ELF-1 (cell line): Measurements from ENCODE around the gene ILDR2.
"Not testable (repeated sequence)": the region's sequence is repeated elsewhere in the genome, so short reads cannot be mapped to it uniquely, and the experiment has no call there.

Source experiments
- DNase-seq: peaks from one replicate; pipeline ENCODE4 v3.0.0-alpha.2; 2016; ENCODE audit warnings: low read depth, low spot score

The ILDR2 gene

DNA sequence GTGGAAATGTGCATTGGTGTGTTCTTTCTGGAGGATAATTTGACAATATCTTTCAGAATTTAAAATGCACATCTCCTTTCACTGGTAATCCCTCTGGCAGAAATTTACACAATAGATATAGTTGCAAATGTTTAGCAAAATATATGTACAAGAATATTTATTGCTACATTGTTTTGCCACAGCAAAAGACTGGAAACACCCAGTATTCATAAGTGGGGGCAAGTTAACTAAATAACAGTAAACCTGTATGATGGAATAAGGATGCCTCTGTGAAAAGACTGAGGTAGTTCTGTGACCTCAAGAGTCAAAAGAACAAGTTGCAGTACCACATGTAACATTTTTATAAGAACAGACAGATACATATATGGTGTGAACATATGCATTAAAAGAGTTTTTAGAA is 85.6 kb downstream of the ILDR2 start:
- DNase-seq, result no peak

DNA sequence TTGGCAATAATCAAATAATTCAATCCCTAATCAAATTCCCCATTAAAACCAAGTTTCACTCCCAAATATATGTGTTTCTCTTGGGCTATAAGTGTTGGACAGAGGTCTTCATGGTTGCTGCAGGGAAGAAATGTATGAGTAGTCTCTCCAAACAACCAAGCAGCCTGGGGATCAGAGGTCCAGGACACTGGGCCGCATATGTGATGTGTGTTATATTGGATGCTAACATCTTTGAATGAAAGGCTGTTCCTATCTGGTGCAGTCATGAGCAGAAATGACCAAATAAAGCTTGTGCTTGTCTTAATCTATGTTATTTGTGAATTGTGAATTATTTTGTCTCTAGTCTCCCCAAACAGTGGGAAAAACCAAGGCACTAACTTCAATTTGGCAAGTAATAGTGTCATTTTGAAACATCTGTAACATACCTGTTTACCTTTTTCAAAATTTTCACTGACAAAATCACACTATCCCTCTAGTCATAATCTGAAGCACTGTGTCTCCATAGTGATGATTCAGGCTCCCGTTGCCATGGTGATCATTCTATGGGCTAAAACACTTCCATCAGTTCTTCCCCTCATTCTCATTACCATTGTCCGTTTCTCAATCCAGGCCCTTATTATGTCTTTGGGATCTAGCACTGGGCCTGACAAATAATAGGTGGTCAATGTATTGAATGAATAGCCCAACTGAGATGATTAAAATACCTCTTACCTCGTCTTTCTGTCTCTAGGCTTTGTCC is 86.8 kb downstream of the ILDR2 start:
- no peak for DNase-seq

DNA sequence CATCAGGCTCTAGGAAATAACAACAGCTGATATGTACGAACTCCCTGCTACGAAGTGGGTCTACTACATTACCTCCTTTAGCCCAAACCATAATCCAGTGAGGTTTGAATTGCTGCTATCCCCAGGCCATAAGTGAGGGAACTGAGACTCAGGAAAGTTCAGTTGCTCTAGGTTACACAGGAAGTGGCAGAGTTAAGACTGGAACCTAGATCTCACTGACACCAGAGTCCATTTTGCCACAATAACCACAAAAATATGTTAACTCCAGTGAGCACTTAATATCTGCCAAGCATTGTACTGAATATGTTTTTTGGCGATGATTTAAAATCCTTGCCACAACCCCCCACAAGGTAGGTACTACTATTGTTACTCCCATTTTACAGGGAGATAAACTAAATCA is 90.4 kb downstream of the ILDR2 start:
- DNase-seq, result no peak

DNA sequence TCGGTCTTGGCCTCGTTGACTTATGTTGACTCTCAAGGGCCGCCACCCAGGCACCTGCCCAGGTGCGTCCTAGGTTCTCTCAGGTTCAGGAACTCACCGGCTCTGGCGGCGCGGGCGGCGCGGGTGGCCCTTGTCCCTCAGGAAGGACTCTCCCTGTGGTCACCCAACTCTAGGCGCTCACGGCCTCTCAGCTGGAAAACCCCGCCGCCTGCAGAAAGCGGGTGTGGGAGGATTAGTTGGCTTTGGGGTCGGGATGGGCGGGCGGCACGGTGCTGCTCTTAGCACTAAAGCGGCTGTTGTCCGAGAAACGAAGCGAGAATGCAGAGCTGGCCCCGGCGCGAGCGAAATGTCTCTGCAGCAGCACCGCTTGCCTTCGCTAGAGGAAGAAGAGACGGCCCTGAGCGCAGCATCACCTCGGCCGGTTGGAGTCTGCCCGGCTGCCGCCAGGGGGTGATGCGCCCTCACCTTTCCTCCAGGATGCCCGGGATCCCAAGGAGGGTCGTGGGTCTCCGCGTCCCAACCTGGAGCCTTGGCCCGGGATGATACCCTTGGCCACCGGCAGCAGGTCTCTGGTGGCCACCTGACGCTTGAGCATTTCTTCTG is 91.2 kb downstream of the ILDR2 start:
- DNase-seq, result peak; percentile 93

DNA sequence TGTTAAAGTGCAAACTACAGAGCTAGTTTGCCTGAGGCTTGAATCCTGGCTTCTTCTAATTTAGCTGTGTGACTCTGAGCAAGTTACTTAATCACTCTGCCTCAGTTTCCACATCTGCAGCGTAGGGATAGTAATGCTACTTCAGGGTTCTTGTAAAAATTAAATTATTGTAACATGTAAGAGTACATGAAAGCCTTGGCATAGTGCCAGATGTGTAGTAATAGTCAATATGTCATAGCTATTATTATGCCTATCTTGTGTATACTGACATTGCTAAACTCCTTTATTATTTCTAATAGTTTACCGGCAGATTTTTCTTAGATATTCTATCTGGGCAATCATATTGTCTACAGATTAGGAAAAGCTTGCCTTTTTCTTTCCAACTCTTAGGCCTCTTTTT is 92.4 kb downstream of the ILDR2 start:
- DNase-seq, result no peak

DNA sequence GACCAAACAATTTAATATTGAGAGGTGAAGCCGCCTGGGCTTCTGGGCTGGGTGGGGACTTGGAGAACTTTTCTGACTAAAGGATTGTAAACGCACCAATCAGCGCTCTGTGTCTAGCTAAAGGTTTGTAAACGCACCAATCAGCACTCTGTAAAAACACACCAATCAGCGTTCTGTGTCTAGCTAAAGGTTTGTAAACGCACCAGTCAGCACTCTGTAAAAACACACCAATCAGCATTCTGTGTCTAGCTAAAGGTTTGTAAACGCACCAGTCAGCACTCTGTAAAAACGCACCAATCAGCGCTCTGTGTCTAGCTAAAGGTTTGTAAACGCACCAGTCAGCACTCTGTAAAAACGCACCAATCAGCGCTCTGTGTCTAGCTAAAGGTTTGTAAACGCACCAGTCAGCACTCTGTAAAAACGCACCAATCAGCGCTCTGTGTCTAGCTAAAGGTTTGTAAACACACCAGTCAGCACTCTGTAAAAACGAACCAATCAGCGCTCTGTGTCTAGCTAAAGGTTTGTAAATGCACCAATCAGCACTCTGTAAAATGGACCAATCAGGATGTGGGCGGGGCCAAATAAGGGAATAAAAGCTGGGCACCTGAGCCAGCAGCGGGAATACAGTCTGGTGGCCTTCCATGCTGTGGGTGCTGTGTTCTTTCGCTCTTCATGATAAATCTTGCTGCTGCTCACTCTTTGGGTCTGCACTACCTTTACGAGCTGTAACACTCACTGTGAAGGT is 97.0 kb downstream of the ILDR2 start:
- DNase-seq, result not testable (repeated sequence)

DNA sequence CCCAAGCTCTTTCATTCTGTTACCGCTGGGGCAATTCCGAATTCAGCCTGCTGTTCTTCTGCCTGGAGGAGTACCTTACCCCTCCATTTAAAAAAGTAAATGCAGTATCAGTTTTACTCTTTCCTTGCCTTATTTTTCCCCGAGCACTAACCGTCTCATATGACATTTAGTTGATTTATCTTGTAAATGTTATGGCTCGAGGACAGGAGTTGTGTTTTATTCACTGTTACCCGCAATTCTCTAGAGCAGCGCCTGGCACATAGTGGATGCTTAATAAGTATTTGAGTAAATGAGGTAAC is 98.9 kb downstream of the ILDR2 start:
- DNase-seq, result no peak

DNA sequence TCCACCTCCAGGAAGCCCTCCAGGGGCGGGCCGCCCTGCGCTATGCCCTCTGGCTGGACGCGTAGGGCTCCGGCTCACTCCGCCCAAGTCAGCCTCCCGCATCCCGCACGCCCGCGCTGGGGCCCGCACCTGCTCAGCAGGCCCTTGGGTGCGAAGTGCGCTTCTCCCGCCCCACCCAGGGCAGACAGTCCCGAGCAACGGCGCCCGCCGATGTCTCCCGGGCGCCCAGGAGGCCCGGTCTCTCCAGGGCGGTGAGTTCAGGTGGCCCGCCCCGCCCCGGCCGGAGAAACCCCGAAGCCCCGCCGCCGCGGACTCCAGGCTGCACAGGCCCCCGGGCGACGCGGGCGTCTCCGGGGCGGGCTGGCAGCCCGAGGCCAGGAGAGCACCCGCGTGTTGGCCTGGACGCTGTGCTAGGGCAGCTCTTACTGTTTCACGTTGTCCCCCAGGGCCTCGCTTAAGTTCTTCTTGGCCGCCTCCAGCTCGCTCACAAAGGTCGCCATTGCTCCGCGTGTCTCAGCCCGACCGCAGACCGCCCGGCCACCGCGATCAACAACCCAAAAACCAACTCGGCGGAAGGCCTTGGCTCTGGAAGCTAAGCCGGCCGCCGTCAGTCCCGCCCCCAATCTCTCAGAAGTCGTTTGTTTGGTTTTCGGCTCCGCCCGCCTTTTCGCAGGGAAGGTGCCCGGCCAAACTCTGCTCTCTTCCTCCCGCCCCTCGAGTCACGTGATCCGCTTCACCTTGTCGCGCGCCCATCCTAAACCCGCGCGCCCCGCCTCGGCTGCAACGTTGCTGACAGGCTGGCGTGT is 99.4 kb downstream of the ILDR2 start, which contains the start of gene TADA1:
TADA1 (minus strand) TSS at position 531 of the 806 bp plus-strand sequence; CDS start at position 500, 31 bp downstream.
- peak; percentile 99 for DNase-seq

DNA sequence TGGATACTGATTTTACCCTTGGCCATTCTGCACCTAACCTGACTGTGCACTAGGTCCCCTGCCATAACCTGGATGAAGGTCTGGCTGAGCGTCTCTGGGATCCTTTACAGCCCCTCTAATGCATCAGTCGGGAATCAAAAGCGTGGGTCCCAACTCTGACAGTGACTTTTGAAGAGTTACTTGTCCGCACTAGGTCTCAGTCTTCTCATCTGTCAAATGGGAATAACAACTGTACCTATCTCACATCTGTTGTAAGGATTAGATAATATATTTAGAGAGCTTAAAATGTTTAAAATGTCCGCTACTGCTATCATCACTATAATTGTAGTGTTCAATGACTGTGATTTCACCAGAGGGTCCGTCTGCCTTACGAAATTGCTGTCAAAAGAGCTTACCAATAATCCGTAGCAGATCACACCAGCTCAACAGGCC is 100.0 kb downstream of the ILDR2 start:
- no peak for DNase-seq

DNA sequence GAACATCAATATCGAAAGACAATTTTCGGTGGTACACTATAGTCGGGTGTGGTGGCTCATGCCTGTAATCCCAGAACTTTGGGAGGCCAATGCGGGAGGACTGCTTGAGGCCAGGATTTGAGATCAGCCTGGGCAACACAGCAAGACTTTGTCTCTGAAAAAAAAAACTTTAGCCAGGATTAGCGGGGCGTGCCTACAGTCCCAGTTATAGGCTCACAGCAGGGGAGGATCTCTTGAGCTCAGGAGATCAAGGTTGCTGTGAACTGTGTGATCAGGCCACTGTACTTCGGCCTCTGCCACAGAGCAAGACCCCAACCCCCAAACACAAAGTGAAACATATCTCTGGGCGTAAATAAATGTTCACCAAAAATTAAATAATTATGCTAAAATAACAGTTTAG is 100.9 kb downstream of the ILDR2 start:
- peak; percentile 19 for DNase-seq

DNA sequence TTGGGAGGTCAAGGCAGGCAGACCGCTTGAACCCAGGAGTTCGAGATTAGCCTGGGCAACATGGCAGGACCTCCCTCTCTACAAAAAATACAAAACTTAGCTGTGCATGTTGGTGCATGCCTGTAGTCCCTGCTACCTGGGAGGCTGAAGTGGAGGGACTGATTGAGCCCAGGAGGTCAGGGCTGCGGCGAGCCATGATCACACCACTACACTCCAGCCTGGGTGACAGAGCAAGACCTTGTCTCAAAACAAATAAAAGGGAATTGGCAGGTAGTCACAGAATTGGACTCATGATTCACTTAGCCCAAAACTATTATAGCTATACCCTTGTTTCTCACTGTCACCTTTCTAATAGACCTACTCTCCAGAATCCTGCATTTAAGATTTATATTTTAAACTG is 104.8 kb downstream of the ILDR2 start:
- no peak for DNase-seq

DNA sequence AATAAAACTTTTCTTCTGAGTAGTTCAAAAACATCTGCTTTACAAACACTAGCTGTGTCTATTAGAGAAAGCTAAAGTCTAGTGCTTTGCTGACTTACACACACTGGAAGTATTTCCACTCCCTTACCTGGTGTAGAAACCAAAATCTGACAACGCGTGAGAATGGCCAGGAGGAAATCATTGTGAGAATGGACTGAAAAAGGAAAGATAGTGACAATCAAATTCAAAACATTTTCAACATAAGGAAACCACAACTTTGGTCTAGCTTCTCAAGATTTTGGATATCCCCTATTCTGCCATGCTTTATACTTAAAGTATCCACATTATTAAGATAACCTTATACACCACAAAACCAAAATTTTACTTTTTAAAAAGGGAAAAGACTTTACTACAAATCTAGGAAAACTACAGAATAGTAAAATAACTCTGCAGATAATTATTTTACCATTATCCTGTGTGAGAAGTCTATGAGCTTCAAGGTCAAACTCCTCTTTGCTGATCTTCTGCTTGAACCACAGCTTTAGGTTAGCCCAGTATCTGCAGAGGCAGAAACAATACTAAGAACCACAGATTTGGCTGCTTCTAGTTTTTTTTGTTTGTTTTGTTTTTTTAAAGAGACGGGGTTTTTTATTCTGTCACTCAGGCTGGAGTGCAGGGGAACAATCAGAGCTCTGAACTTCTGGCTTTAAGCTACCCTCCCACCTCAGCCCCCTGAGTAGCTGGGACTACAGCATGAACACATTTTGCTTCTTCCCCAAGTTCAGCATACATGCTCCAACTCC is 105.8 kb downstream of the ILDR2 start:
- no peak for DNase-seq

DNA sequence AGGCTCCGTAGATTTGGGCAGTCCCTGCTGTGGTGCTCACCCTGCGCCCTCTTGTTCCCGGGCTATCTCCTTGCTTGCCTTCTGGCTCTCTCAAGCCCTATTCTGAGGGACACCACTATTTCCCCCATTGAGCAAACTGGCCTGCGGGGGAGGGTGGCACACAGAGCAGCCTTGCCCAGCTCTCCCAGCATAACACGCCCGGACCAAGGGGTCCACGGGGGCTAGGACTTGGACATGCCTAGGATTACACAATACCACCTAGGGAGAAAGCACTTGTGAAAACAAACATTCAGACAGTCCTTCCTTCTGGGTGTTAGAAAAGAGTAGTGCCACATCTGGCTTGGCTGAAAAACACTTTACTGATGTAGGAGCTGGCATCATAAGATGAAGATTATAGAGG is 106.7 kb downstream of the ILDR2 start:
- DNase-seq, result no peak

DNA sequence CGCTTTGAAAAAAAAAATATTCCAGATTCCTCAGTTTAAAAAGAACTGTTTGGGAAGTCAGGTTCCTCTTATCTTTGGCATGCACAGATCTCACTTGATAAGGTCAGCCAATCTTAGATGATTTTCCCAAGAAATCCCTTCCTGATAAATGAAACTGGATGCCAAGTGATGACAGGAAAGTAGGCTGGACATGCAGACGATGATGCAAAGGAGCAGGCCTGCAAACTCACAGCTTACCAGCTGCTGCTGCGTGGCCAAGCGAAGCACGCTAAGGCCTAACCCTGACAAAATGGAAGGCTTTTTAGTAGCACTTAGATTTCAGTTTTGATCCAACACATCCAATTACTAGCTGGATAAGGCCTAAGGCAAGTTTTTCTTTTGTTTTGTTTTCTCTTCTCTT is 109.4 kb downstream of the ILDR2 start:
- DNase-seq, result no peak

DNA sequence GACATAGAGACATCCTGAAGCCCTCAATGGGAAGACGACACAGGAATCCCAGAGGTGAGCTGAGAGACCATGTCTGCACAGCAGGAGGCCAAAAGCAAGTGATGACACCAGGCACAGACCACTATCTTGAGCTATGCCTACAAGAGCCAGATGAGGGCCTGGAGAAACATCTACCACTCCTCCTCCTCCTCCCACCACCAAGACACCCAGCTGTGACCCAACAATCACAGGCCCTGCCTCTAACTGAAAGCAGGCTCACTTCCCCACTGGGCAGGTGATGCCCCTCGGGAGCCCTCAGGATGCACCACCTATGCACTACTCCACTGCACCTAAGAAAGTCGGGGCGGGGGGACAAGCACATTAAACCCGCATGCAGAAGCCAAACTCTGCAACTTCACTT is 115.7 kb downstream of the ILDR2 start:
- DNase-seq, result peak; percentile 42

DNA sequence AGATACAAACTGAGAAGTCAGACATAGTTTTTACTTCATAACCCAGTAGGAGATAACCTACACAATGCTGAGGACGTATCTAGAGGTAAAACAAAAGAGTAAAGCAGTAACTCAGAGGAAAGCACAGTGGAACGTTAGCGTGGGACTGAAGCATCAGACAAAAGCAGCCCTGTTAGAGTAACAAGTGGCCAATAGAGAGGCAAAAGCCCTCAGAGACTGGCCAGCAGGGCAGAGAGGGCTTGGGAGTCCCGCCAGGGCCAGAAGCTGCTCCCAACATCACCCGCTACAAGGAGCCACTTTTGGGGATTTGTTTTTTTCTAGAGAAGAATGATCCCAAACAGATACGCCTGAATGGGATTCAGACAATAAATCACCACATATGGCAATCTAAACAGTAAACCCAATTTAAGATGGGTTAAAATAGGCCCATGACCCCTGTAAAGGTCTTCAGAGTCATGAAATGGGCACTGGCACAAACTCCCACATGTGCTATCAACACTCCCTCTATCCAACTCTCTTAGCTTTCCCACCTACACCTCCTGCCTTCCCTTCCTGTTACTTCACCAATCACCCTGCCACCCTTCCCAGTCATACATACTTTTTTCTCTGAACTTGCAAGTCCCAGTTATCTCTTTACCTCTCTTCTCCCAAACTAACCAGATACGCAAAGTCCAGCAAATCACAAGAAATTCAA is 116.5 kb downstream of the ILDR2 start:
- no peak for DNase-seq
